ENCODE measurements around the gene ELOVL5.

Gene ELOVL5

GRCh38 chr6:53330137-53330536 lies 18.6 kb downstream of the ELOVL5 start:
- no peak overlapping the region for H3K27ac ChIP-seq (ENCODE audit: low read depth, low read length)
- peaks cover 22% of the 10 kb centered on the region for H3K36me3 ChIP-seq (ENCODE audit: low read length)
- no peak overlapping the region for H3K4me3 ChIP-seq (ENCODE audit: insufficient read depth, low read length, poor library complexity, severe bottlenecking)
- peaks cover 100% of the 10 kb centered on the region for H3K79me2 ChIP-seq (ENCODE audit: insufficient read depth, low read length)
- peaks cover 12% of the 10 kb centered on the region for H3F3A ChIP-seq (ENCODE audit: insufficient read depth)
- no peaks in the 10 kb centered on the region for H3K9me3 ChIP-seq (ENCODE audit: insufficient read depth, low read length)
- TF ChIP-seq CTCF (IDR thresholded peaks at IDR 0.05; ENCODE audit: insufficient read depth, low read length, poor library complexity, severe bottlenecking) (no peak), EZH2phosphoT487 (conservative IDR thresholded peaks at IDR 0.05; ENCODE audit: low read length) (no peak)
- no peaks in the 10 kb centered on the region for H3K9me2 ChIP-seq (replicated peaks; ENCODE audit: insufficient read depth, low read length)
- no peak overlapping the region for H2AFZ ChIP-seq (ENCODE audit: low read depth, low read length, severe bottlenecking)
- H4K20me1 ChIP-seq (ENCODE audit: low read depth, low read length) = peaks cover 50% of the 10 kb centered on the region
- no peak overlapping the region for H3K4me2 ChIP-seq (ENCODE audit: low read depth, low read length, poor library complexity, severe bottlenecking)
- no peaks in the 10 kb centered on the region for H3K27me3 ChIP-seq (ENCODE audit: low read length)
- no peak overlapping the region for H3K9ac ChIP-seq (ENCODE audit: low read length)

- Histone ChIP-seq H4K20me1 (ENCODE audit: low read depth, low read length) (peaks cover 56% of the 10 kb centered on the region), H3K27ac (ENCODE audit: low read depth, low read length) (no peak overlapping the region)
- TF ChIP-seq EZH2phosphoT487 (conservative IDR thresholded peaks at IDR 0.05; ENCODE audit: low read length) (no peak), CTCF (IDR thresholded peaks at IDR 0.05; ENCODE audit: insufficient read depth, low read length, poor library complexity, severe bottlenecking) (no peak)
Measured at GRCh38 chr6:53328375-53328774, 20.4 kb downstream of the ELOVL5 start.

GRCh38 chr6:53327017-53327395 lies 21.7 kb downstream of the ELOVL5 start:
- no peak overlapping the region for H3K27ac ChIP-seq (ENCODE audit: low read depth, low read length)
- H2AFZ ChIP-seq (ENCODE audit: low read depth, low read length, severe bottlenecking) = no peak overlapping the region
- no peaks in the 10 kb centered on the region for H3K9me2 ChIP-seq (replicated peaks; ENCODE audit: insufficient read depth, low read length)
- peaks cover 8% of the 10 kb centered on the region for H3K36me3 ChIP-seq (ENCODE audit: low read length)
- no peak overlapping the region for H3K9ac ChIP-seq (ENCODE audit: low read length)
- no peak overlapping the region for H3K4me3 ChIP-seq (ENCODE audit: insufficient read depth, low read length, poor library complexity, severe bottlenecking)
- no peaks in the 10 kb centered on the region for H3K9me3 ChIP-seq (ENCODE audit: insufficient read depth, low read length)
- H3K79me2 ChIP-seq (ENCODE audit: insufficient read depth, low read length) = peaks cover 100% of the 10 kb centered on the region
- H3K27me3 ChIP-seq (ENCODE audit: low read length) = no peaks in the 10 kb centered on the region
- no peak overlapping the region for H3K4me2 ChIP-seq (ENCODE audit: low read depth, low read length, poor library complexity, severe bottlenecking)
- TF ChIP-seq EZH2phosphoT487 (conservative IDR thresholded peaks at IDR 0.05; ENCODE audit: low read length) (no peak), CTCF (IDR thresholded peaks at IDR 0.05; ENCODE audit: insufficient read depth, low read length, poor library complexity, severe bottlenecking) (no peak)
- peaks cover 12% of the 10 kb centered on the region; the same call in 1 of the 2 replicates for H3F3A ChIP-seq (ENCODE audit: insufficient read depth)
- H4K20me1 ChIP-seq (ENCODE audit: low read depth, low read length) = peaks cover 63% of the 10 kb centered on the region

More at GRCh38 chr6:53328375-53328774, 20.4 kb downstream of the ELOVL5 start:
- Histone ChIP-seq H3K36me3 (ENCODE audit: low read length) (peaks cover 22% of the 10 kb centered on the region), H3K4me3 (ENCODE audit: insufficient read depth, low read length, poor library complexity, severe bottlenecking) (no peak overlapping the region), H3F3A (ENCODE audit: insufficient read depth) (peaks cover 2% of the 10 kb centered on the region; the same call in 1 of the 2 replicates), H3K9me2 (replicated peaks; ENCODE audit: insufficient read depth, low read length) (no peaks in the 10 kb centered on the region), H3K79me2 (ENCODE audit: insufficient read depth, low read length) (peaks cover 100% of the 10 kb centered on the region), H3K9ac (ENCODE audit: low read length) (no peak overlapping the region), H3K9me3 (ENCODE audit: insufficient read depth, low read length) (no peaks in the 10 kb centered on the region), H3K27me3 (ENCODE audit: low read length) (no peaks in the 10 kb centered on the region), H2AFZ (ENCODE audit: low read depth, low read length, severe bottlenecking) (no peak overlapping the region), H3K4me2 (ENCODE audit: low read depth, low read length, poor library complexity, severe bottlenecking) (no peak overlapping the region)

All from SU-DHL-6 (cell line).